PC-9 (cell line): Measurements from ENCODE around the gene CSNK1D. TPM values are rescaled to one million over a fixed set of nuclear protein-coding genes. Genes with fewer than 3 reads are reported as not detected.

Source experiments
- BruUV-seq: library from RNA; stranded (reverse); fragments of 400-500 nt; replicated peaks from 2 replicates; lab custom pipeline; 2021; lab: Mats Ljungman, UMichigan
- CTCF ChIA-PET: fragments of 300-600 bp; sonication (Branson Sonifier 250); formaldehyde crosslinking; loops from one replicate; lab custom pipeline; 2022; ENCODE audit warnings: antibody characterized with exemption; lab: Charles Lee
- POLR2A ChIA-PET: fragments of 300-600 bp; sonication (Branson Sonifier 250); formaldehyde crosslinking; loops from one replicate; lab custom pipeline; 2022; ENCODE audit warnings: antibody characterized with exemption; ENCODE audit not compliant: unreplicated experiment; lab: Charles Lee
- DNase-seq, 2 experiments: peaks; one replicate each; pipeline versions ENCODE4 v3.0.0 to v3.0.0-alpha.2; 2015 to 2022; ENCODE audit warnings: mixed read lengths in 1 of 2
- H2AFZ ChIP-seq: fragments of 200-600 bp; sonication (generic); 2 replicates; pipeline ENCODE4 v1.8.1; 2017; ENCODE audit warnings: antibody characterized with exemption
- H3F3A ChIP-seq: fragments of 200-600 bp; sonication (generic); 2 replicates; pipeline ENCODE4 v1.8.1; 2017; ENCODE audit warnings: antibody characterized with exemption, mild to moderate bottlenecking, low read depth; ENCODE audit not compliant: insufficient read depth
- H3K27ac ChIP-seq: fragments of 200-600 bp; sonication (generic); 2 replicates; pipeline ENCODE4 v1.6.1; 2016; ENCODE audit warnings: mixed run types
- H3K27me3 ChIP-seq: fragments of 200-600 bp; sonication (generic); 2 replicates; pipeline ENCODE4 v1.6.1; 2016; ENCODE audit warnings: low read depth, mixed run types; ENCODE audit not compliant: insufficient read depth
- H3K36me3 ChIP-seq: fragments of 200-600 bp; sonication (generic); 2 replicates; pipeline ENCODE4 v1.6.1; 2016; ENCODE audit warnings: low read depth, mixed run types
- H3K4me1 ChIP-seq: fragments of 200-600 bp; sonication (generic); replicated peaks from 2 replicates; pipeline ENCODE4 v1.6.1; 2016; ENCODE audit warnings: mixed run types; ENCODE audit not compliant: insufficient read depth
- H3K4me2 ChIP-seq: fragments of 200-600 bp; sonication (generic); 2 replicates; pipeline ENCODE4 v1.6.1; 2017; ENCODE audit warnings: mixed run types
- H3K4me3 ChIP-seq: fragments of 200-600 bp; sonication (generic); 2 replicates; pipeline ENCODE4 v1.6.1; 2016; ENCODE audit warnings: mixed run types
- H3K79me2 ChIP-seq: fragments of 200-600 bp; sonication (generic); 2 replicates; pipeline ENCODE4 v1.6.1; 2017; ENCODE audit warnings: low read depth, mixed run types
- H3K9me2 ChIP-seq: fragments of 200-600 bp; sonication (generic); 2 replicates; pipeline ENCODE4 v1.8.1; 2017; ENCODE audit warnings: mild to moderate bottlenecking; ENCODE audit not compliant: insufficient read depth
- H3K9me3 ChIP-seq: fragments of 200-600 bp; sonication (generic); 2 replicates; pipeline ENCODE4 v1.8.1; 2016; ENCODE audit warnings: low read depth; ENCODE audit not compliant: insufficient read depth
- H4K20me1 ChIP-seq: fragments of 200-600 bp; sonication (generic); 2 replicates; pipeline ENCODE4 v1.8.1; 2017; ENCODE audit not compliant: insufficient read depth
- CTCF ChIP-seq: fragments of 200-600 bp; sonication (generic); conservative IDR thresholded peaks from 2 replicates; pipeline ENCODE4 v1.6.1; 2017; ENCODE audit warnings: mixed run types, antibody characterized with exemption, mild to moderate bottlenecking, moderate library complexity
- EZH2 ChIP-seq: fragments of 200-600 bp; sonication (generic); IDR thresholded peaks from 2 replicates; pipeline ENCODE4 v1.8.0; 2017; ENCODE audit warnings: antibody characterized with exemption, low read depth
- intact Hi-C: fragments of 100-400 bp; cut with micrococcal nuclease; formaldehyde crosslinking; loops from one replicate; pipeline ENCODE4 v1.10.0; 2022; ENCODE audit not compliant: unreplicated experiment
- total RNA-seq: library from RNA; stranded (reverse); gene quantifications from 2 replicates; pipeline ENCODE4 v1.2.3, GENCODE V29; 2021

CSNK1D gene
- total RNA-seq, 1 experiment from 2014 or later = 181 TPM

GRCh38 chr17:82238472-82239201, 34.9 kb downstream of the CSNK1D start:
- BruUV-seq = TSS peak; percentile 38
- H3K4me1 ChIP-seq = peaks cover 28% of the 10 kb centered on the region

GRCh38 chr17:82237746-82238471, 35.6 kb downstream of the CSNK1D start:
- TF ChIP-seq CTCF (no peak), EZH2 (no peak)
- no peak for DNase-seq
- Histone ChIP-seq H3K27ac (no peak overlapping the region), H3K9me2 (no peaks in the 10 kb centered on the region), H3K27me3 (no peaks in the 10 kb centered on the region), H3K4me3 (no peak overlapping the region), H2AFZ (no peak overlapping the region), H3K4me1 (peaks cover 36% of the 10 kb centered on the region), H4K20me1 (peaks cover 82% of the 10 kb centered on the region), H3K36me3 (no peaks in the 10 kb centered on the region), H3F3A (peaks cover 80% of the 10 kb centered on the region; the same call in 1 of the 2 replicates), H3K79me2 (peaks cover 28% of the 10 kb centered on the region), H3K4me2 (no peak overlapping the region), H3K9me3 (no peaks in the 10 kb centered on the region)
- BruUV-seq = no TSS peak
- intact Hi-C loops = loop anchor here (10.0 kb wide), 1 partner anchor 257 kb away; no protein-coding TSS in a partner anchor
- POLR2A ChIA-PET = no interaction called here
- CTCF ChIA-PET = interaction anchor here (0.6 kb wide), 1 partner anchor 99 kb away, joined by 3 read pairs; no protein-coding TSS in a partner anchor

More at GRCh38 chr17:82238472-82239201, 34.9 kb downstream of the CSNK1D start:
- Histone ChIP-seq H3K4me2 (no peak overlapping the region), H3K27me3 (no peaks in the 10 kb centered on the region), H3K27ac (no peak overlapping the region), H3K4me3 (no peak overlapping the region), H3K36me3 (no peaks in the 10 kb centered on the region), H3K9me3 (no peaks in the 10 kb centered on the region), H2AFZ (no peak overlapping the region), H3F3A (peaks cover 80% of the 10 kb centered on the region; the same call in 1 of the 2 replicates), H3K9me2 (no peaks in the 10 kb centered on the region), H3K79me2 (peaks cover 21% of the 10 kb centered on the region), H4K20me1 (peaks cover 81% of the 10 kb centered on the region)
- DNase-seq = peak in 1 of 2 experiments; percentile 79
- intact Hi-C loops = loop anchor here (10.0 kb wide), 1 partner anchor 256 kb away; no protein-coding TSS in a partner anchor
- TF ChIP-seq CTCF = no peak
- POLR2A ChIA-PET = interaction anchor here (0.5 to 0.7 kb wide), 2 partner anchors 54 to 101 kb away, joined by 3 read pairs; no protein-coding TSS in a partner anchor
- CTCF ChIA-PET = interaction anchor here (0.6 kb wide), 1 partner anchor 98 kb away, joined by 3 read pairs; no protein-coding TSS in a partner anchor

- no peak for DNase-seq
- Histone ChIP-seq H3K4me1 (peaks cover 39% of the 10 kb centered on the region), H3K27ac (no peak overlapping the region), H3K4me3 (no peak overlapping the region), H3K9me3 (no peaks in the 10 kb centered on the region), H3K4me2 (no peak overlapping the region), H2AFZ (no peak overlapping the region), H3K9me2 (no peaks in the 10 kb centered on the region), H3F3A (peaks cover 73% of the 10 kb centered on the region; the same call in 1 of the 2 replicates), H3K79me2 (peaks cover 34% of the 10 kb centered on the region), H4K20me1 (peaks cover 81% of the 10 kb centered on the region), H3K27me3 (no peaks in the 10 kb centered on the region), H3K36me3 (no peaks in the 10 kb centered on the region)
- no TSS peak for BruUV-seq
- TF ChIP-seq EZH2 (no peak), CTCF (no peak)
- intact Hi-C loops = loop anchor here (10.0 kb wide), 1 partner anchor 258 kb away; no protein-coding TSS in a partner anchor
- ChIA-PET POLR2A (interaction anchor here (0.5 kb wide), 1 partner anchor 134 kb away, joined by 3 read pairs; no protein-coding TSS in a partner anchor), CTCF (interaction anchor here (0.7 to 0.8 kb wide), 2 partner anchors 30 to 31 kb away, joined by 3 to 9 read pairs; no protein-coding TSS in a partner anchor)
These were observed 36.3 kb downstream of the CSNK1D start for GRCh38 chr17:82237083-82237745.
